ENCODE measurements around the gene SHISA5. TPM values are rescaled to one million over a fixed set of nuclear protein-coding genes. Genes with fewer than 3 reads are reported as not detected.

Gene SHISA5
- total and polyA plus RNA-seq, 10 of the 15 experiments (the other 5 are each of a cell fraction or from before 2014, with no cell fraction given): 17.1 to 148 (median 67.3) TPM

GRCh38 chr3:48441940-48442339, 62.0 kb downstream of the SHISA5 start:
- no peak overlapping the region for H2AFZ ChIP-seq (ENCODE audit: control insufficient read depth, low read depth, low read length)
- peaks cover 0 to 3% of the 10 kb centered on the region in 2 experiments; a peak in 3 of 4 replicates for H3K36me3 ChIP-seq (ENCODE audit: control insufficient read depth in 2 of 2, insufficient read depth in 2 of 2, low read length in 1 of 2)
- peak overlapping the region; percentile 81 for H3K4me2 ChIP-seq (ENCODE audit: control insufficient read depth, insufficient read depth)
- H3K9ac ChIP-seq (ENCODE audit: control insufficient read depth, insufficient read depth, low read length): no peak overlapping the region; the same call in 1 of the 2 replicates
- ChIA-PET RAD21 (ENCODE audit: unreplicated experiment) (interaction anchor here (3.3 kb wide), 1 partner anchor 115 kb away, joined by 20 read pairs; the partner anchor contains the start of gene PFKFB4), CTCF (interaction anchor here (0.5 to 12.5 kb wide), 4 partner anchors 33 to 112 kb away, joined by 3 to 757 read pairs (median 121); partner anchors contain the start of gene PFKFB4), SMC1A (ENCODE audit: uncharacterized antibody, unreplicated experiment) (interaction anchor here (11.5 kb wide), 1 partner anchor 40 kb away, joined by 287 read pairs; no protein-coding TSS in a partner anchor), POLR2A (interaction anchor here (0.5 to 1.3 kb wide), 4 partner anchors 12 to 455 kb away, joined by 3 to 7 read pairs (median 6); no protein-coding TSS in a partner anchor)
- H3K79me2 ChIP-seq (ENCODE audit: control insufficient read depth, insufficient read depth, low read length): peaks cover 49% of the 10 kb centered on the region
- DNase-seq (ENCODE audit: low read depth, low spot score): no peak
- H3K4me3 ChIP-seq: peak overlapping the region; percentile 89
- 0 out of 2 replicates have a peak, but pooled peaks have one; percentile 25 for TF ChIP-seq POLR2A (IDR thresholded peaks at IDR 0.05; ENCODE audit: low read depth, low read length)
- TF ChIP-seq CREB1 (IDR thresholded peaks at IDR 0.05; ENCODE audit: low read depth): no peak
- H3K27ac ChIP-seq (ENCODE audit: control insufficient read depth, insufficient read depth): no peak overlapping the region
- no TSS peak for BruUV-seq (replicated peaks)
- ATAC-seq: no peak
- H3K27me3 ChIP-seq (replicated peaks in 1 of 2; ENCODE audit: control insufficient read depth in 2 of 2, insufficient read depth in 2 of 2, low read length in 1 of 2): no peaks in the 10 kb centered on the region
- in situ Hi-C loops (cut with MboI) (no loop called here), intact Hi-C loops (cut with micrococcal nuclease; ENCODE audit: unreplicated experiment) (no loop called here)
- peaks cover 24% of the 10 kb centered on the region for H3K4me1 ChIP-seq (ENCODE audit: control insufficient read depth, insufficient read depth, low read length)
- 66% methylated on average over 6 of the region's 6 CpGs for WGBS (ENCODE audit: insufficient coverage, insufficient replicate concordance, low lambda C conversion rate, missing lambda C conversion rate)
- FAIRE-seq: no peak
- H3K9me3 ChIP-seq (replicated peaks; ENCODE audit: control insufficient read depth, insufficient read depth, low read length): no peaks in the 10 kb centered on the region
- no peaks in the 10 kb centered on the region for H4K20me1 ChIP-seq (ENCODE audit: control insufficient read depth, insufficient read depth)

DNA sequence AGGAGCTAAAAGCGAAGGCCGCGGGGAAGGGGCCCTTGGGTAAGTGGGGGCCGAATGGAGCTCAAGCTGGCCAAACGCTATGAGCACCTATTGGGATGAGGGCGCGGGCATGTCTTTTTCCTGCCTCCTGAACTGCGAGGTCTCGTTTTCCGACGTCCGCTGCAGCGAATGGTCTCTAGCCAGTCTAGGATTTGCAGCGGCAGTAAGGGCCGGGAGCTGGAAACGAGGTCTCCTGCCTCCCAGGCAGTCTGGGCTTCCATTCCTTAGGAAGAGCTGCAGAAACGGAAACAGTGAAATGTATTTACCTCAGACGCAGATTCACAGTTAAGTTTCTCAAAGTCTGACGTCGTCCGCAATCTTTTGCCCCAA, 63.4 kb downstream of the SHISA5 start:
- Histone ChIP-seq H3K27ac (ENCODE audit: control insufficient read depth, insufficient read depth) (peak overlapping the region; percentile 86), H4K20me1 (ENCODE audit: control insufficient read depth, insufficient read depth) (no peaks in the 10 kb centered on the region), H3K9ac (ENCODE audit: control insufficient read depth, insufficient read depth, low read length) (peak overlapping the region; percentile 96), H3K79me2 (ENCODE audit: control insufficient read depth, insufficient read depth, low read length) (peaks cover 41% of the 10 kb centered on the region), H3K4me3 (peak overlapping the region; percentile 89), H3K27me3 (replicated peaks in 1 of 2; ENCODE audit: control insufficient read depth in 2 of 2, insufficient read depth in 2 of 2, low read length in 1 of 2) (no peaks in the 10 kb centered on the region), H3K36me3 (ENCODE audit: control insufficient read depth in 2 of 2, insufficient read depth in 2 of 2, low read length in 1 of 2) (peaks cover 0 to 3% of the 10 kb centered on the region in 2 experiments; a peak in 3 of 4 replicates), H3K9me3 (replicated peaks; ENCODE audit: control insufficient read depth, insufficient read depth, low read length) (no peaks in the 10 kb centered on the region), H3K4me1 (ENCODE audit: control insufficient read depth, insufficient read depth, low read length) (peaks cover 19% of the 10 kb centered on the region), H3K4me2 (ENCODE audit: control insufficient read depth, insufficient read depth) (peak overlapping the region; percentile 81), H2AFZ (ENCODE audit: control insufficient read depth, low read depth, low read length) (no peak overlapping the region)
- ATAC-seq (peak; percentile 11), FAIRE-seq (no peak), DNase-seq (ENCODE audit: low read depth, low spot score) (no peak)
- WGBS (ENCODE audit: insufficient coverage, insufficient replicate concordance, low lambda C conversion rate, missing lambda C conversion rate): under 1% methylated on average over 21 of the region's 21 CpGs
- POLR2A ChIA-PET: interaction anchor here (1.4 to 2.6 kb wide), 9 partner anchors 8 to 252 kb away, joined by 3 to 11 read pairs (median 7); partner anchors contain the start of genes CDC25A and PFKFB4
- CTCF ChIA-PET: interaction anchor here (1.0 to 12.5 kb wide), 7 partner anchors 10 to 200 kb away, joined by 3 to 757 read pairs (median 11); partner anchors contain the start of genes PFKFB4 and ZNF589
- TSS peak; percentile 85 for BruUV-seq (replicated peaks)
- RAD21 ChIA-PET (ENCODE audit: unreplicated experiment): interaction anchor here (1.3 to 3.3 kb wide), 8 partner anchors 12 to 223 kb away, joined by 3 to 20 read pairs (median 6); partner anchors contain the start of genes NME6 and PFKFB4
- intact Hi-C loops (cut with micrococcal nuclease; ENCODE audit: unreplicated experiment) (no loop called here), in situ Hi-C loops (cut with MboI) (no loop called here)
- SMC1A ChIA-PET (ENCODE audit: uncharacterized antibody, unreplicated experiment): interaction anchor here (0.6 to 11.5 kb wide), 9 partner anchors 20 to 247 kb away, joined by 3 to 287 read pairs (median 4); a partner anchor contains a TSS
- TF ChIP-seq ATF7 (IDR thresholded peaks at IDR 0.05; ENCODE audit: low read depth): no peak
- TF ChIP-seq CBFB (IDR thresholded peaks at IDR 0.05; ENCODE audit: low read depth): 0 out of 2 replicates have a peak, but pooled peaks have one; percentile 6
- 0 out of 2 replicates have a peak, but pooled peaks have one; percentile 0 for TF ChIP-seq LARP7 (IDR thresholded peaks at IDR 0.05)
